Stromal cell of bone marrow (primary cell): ENCODE data around the gene EML1.

ENCODE experiments used
- DNase-seq: peaks from one replicate; pipeline ENCODE4 v3.0.0-alpha.2; 2012; ENCODE audit warnings: low read depth

EML1 gene

DNA sequence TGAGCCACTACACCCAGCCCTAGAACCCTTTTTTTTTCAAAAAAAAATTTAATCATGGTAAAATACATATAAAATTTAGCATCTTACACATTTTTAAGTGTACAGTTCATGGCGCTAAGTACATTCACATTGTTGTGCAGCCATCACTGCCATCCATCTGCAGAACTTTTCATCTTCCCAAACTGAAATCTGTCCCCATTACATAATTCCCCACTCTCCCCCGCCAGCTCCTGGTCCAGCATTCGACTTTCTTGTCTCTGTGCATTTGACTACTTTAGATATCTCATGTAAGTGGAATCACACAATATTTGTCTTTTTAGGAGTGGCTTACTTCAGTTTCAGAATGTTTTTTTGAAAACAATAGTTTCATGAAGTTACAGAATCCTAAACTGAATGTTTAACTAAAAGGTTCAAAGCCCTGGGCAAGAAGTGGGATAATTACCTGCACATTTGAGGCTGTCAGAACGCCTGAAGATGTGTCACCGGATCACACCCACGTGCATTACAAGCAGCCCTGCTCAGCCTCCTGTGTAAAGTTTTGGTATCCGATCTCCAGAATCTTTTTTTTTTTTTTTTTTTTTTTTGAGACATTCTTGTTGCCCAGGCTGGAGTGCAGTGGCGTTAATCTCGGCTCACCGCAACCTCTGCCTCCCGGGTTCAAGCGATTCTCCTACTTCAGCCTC is 12.7 kb downstream of the EML1 start:
- no peak for DNase-seq

DNA sequence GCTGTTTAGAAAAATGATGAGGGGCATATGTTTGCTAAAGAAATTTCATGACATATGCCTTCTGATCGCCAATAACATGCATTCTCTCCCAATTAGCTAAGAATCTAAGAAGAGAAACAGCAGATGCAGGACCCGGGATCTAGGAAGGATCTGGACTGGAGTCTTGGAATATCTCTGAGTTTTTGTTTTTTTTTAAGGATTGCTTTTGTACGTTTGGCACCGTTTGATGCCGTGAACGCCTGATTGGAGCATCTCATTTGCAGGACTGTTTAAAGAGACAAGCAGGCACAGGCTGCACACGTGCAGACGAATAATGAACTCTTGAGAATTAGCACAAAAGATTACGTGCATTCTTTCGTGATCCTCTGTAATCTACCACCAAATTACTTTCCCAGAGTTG is 13.6 kb downstream of the EML1 start:
- no peak for DNase-seq

DNA sequence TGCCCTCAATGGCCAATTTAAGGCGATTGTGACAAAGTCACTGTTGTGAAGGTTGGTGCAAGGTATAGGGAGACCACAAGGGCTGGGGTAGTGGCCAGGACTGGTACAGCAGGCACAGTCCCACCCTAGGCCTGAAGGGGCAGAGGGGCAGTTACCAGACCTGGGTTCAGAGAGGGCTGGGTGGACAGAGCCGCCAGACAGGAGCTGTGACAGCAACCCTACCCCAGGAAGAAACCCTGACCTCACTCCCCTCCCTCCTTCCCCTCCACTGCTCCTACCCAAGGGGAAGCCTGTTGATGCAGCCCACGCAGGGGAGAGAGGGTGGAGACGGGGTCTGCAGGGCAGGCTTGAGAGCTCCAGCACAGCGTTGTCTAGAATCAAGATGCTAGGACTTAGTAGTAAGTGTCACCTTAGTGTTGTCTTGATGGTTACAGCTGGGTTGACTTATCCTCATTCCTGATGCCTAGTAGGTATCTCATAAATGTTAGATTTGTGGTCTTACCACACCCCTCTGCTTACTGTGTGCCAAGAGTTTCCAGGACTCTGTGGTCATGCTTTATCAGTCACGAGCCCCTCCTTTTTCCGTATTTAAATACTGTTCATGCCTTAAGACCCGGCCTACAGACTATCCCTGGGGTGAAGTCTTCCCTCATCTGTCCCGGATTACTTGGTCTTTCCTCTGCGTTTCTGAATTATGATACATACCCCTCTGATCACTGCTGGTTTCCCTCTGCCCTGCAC is 14.4 kb downstream of the EML1 start:
- no peak for DNase-seq

DNA sequence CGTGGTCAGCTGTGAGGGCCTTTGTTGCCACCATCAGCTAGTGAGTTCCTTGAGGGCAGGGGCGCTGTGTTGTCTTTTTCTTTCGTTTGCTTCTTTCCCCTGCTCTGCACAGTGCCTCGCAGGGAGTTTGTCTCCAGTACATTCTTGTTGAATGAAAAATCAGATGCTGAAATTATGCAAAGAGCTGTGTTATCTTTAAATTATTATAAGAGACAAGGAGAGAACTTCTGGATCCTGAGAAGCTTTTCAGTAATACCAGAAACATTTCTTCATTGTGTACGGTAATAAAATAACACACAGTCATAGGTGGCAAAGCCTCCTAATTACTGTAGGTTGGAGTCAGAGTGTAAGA is 14.9 kb downstream of the EML1 start:
- DNase-seq = no peak

DNA sequence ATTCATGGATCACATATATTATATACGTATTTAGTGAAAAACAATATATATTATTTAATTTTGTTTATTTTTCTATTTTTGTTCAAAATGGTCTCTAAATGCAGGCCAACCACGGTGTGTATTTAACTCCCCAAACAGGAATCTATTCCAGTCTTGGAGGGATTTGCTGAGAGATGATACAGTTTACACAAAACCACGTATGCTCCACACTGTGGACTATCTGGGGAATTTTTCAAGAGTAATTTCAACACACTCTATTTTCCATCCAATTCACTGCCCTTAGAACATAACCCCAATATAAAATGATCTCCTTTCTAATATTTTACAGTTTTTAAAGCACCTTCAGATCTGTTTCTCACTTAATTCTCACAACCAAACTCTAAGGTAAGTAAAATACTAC is 15.3 kb downstream of the EML1 start:
- no peak for DNase-seq

DNA sequence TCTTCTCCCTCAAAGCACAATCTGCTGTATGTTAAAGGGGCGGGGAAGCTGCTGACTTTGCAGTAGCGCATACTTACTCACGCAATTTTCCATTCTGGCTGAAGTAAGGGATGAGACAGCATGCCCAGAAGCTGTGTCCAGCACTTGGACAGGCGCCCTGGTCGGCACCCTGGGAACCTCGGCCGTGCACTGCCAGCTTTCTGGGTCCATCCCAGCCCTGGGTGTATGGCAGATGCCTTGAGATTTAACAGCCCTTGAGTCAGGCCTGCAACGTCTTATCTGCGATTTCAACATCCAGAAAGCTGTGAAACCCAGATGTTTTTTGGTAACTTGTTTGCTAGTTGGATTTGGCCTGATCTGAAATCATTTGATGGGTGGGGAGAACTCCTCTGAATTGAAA is 16.1 kb downstream of the EML1 start:
- peak; percentile 90 for DNase-seq

DNA sequence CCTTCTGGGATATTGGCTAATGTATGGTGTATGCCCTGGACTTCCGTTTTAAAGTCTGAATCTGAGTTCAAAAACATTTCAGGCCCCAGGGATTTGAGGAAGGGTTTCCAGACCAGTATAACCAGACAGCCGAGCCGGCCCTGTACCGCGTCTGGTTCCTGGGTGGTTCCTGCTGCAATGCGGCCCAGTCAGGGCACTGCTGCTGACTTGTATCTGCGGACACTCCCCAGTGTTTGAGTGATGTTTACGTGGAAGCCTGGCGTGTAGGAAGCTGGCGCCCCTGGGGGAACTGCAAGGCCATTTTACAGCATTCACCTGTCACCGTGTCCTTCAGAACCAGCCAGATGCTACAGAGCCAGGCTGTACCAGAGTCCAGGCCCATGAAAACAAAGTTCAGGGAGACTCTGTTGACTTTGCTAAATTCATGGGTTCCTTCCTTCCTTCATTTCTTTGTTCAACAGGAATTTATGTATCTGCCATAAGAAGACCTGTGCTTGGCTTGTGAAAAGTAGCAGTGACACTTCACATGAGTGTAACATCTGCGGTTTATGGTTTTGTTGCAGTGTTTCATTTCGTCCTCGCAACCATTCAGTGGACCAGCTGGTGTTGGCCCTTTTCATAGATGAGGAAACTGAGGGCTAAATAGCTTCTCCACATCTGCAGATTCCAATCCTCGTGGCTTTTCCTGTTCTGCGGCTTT is 16.8 kb downstream of the EML1 start:
- no peak for DNase-seq

DNA sequence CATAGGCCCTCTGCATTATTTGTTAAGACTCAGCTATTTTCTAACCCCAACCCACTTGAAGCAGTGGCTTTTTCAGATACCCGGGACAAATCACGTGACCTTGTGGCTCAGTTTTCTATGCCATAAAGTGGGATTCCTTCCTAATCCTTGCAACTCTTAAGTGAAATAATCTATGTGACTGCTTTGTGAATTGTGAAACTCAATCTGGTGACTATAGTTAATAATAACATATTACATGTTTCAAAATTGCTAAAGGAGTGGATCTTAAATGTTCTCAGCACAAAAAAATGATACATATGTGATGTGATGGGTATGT is 17.3 kb downstream of the EML1 start:
- no peak for DNase-seq

DNA sequence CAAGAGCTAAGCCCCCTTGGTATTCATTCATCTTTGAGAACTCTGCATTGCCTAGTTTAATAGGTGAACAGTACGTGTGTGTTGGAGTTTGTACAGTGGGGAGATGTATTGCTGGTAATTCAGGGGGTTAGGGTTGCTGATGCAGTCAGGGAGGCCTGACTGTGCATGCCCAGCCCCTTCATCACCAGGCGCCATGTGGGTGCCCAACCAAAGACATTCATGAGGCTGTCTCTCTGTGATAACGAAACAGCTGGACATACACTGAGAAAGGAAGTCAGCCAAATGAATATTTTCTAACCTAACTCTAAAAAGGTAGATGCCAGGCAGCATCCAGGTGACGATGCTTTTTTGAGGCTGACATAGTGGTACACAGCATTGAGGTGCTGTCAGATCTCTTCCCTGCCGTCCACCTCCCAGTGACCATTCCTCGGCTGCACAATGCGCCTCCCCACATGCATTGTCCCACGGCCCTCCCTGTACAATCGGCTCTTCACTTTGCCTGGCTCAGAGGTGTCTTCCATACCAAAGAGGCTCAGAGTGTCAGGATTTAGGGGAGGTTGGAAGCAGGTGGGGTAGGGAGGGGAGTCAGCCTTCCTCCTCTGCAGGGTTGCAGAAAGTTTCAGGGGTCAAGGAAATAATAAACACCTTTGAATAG is 19.0 kb downstream of the EML1 start:
- no peak for DNase-seq

DNA sequence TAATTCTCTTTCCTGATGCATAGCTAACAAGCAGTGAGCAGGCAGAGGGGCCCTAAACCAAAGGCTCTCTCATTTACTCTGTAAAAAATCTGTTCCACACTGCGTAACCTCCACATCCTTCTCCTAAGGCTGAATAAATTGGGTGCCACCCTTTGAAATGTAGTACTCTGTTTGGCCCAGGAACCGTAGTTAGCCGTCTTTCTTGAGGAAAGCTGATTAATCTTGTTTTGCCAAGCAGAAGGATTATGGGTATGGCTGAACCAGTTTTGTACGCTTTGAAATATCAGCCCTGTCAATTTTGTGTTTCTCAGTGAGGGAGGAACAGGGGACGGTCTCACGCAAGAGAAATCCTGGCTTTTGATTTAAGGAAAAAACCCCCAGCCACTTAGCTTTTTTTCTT is 19.7 kb downstream of the EML1 start:
- no peak for DNase-seq

DNA sequence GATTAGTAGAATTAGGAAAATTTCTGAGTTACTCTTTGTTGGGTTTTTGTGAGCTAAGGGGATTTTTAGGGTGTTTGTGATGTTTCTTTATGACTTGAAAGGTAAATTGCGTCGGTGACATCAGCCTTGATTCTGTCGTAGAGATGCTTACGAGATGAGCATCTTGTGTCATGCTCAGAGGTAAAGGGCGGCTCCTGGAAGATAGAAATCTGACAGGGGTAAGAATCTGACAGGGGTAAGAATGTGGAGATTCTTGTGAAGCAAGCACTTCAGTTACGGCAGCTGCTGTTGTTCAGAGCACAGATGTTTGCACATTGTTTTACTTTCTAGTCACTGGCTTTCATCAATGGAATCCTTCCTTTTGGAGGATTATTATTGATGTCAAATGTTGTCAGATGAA is 22.5 kb downstream of the EML1 start:
- DNase-seq = no peak

DNA sequence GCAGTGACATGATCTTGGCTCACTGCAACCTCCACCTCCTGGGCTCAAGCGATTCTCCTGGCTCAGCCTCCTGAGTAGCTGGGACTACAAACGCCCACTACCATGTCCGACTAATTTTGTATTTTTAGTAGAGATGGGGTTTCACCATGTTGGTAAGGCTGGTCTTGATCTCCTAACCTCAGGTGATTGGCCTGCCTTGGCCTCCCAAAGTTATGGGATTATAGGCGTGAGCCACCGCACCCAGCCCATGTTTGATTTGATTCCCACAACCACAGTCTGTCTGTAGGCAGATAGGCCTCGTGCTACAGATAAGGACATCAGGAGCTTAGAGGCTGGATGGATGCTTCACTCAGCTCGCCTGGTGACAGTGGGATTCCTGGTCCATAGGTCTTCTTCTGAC is 23.0 kb downstream of the EML1 start:
- no peak for DNase-seq

DNA sequence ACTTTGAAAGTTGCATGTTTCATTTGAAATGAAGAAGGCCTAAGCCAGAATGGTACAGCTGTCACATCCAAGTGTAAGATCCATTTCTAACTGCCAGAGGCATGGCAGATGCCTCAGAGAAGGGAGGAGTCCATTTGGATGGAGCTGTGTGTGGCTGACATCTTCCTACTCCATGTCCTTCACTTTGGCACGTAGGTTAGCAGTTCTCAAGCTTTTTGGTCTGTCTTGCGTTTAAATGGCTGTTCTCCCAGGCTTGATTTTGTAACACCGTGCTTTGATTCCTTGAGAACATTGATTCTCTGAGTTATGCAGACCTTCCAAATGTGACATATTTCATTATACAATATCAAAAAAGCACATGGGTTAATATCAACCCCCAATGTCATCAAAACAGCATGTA is 23.4 kb downstream of the EML1 start:
- DNase-seq = no peak

DNA sequence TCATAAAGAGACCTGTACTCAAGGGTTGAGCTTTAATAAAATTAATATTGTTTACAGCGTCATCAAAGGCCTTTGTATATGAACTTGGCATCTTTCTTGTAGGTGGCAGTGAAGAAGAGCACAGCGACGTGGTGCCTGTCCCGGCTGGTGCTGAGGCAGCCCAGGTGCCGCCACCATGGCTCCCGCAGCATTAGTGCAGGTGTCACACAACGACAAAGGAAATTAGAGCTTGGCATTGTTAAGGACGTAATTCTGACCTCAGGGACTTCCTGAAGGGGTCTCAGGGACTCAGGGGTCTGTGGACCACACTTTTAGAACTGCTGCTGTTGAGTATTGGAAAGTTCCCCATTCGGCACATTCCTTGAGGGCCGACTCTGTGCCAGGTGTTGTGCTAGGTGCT is 24.1 kb downstream of the EML1 start:
- no peak for DNase-seq

DNA sequence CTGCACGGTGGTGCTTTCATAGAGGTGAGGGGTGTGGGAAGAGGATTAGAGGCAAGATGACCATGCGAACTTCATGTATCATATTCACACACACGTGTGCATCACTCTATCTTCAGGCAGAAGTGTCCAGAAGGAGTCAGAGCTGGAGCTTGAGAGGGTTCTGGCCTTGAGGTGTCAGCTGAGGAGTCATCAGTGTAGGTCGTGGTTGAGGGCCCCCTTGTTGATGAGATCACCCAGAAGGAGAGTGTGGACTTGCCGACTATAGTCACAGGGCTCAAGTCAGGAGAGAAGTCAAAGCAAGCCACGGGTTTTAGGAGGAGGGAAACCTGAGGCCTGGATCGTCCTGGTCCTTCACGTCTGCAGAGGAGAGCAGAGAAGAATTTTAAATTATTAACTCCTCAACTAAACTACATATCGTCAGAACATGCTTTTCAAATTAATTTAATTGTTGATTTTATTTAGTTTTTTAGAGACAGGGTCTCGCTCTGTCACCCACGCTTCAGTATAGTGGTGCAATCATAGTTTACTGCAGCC is 25.4 kb downstream of the EML1 start:
- no peak for DNase-seq

DNA sequence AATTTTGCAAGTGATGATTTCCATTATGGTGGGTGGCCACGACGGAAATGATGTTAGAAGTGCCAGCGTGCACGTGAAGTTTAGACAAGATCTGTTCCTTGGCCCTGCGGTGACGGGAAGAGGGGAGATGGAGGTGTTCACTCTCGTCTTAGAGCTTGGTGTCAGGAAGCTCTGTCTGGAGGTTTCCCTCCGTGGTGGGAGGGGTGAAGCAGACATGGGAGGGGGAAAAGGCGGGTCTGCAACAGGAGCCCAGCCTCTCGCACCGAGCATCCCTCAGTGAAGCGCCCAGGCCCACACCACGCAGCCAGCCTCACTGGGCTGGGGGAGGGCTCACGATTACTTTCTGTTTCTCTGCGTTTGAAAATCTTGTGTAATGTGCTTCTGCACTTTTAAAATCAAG is 26.3 kb downstream of the EML1 start:
- no peak for DNase-seq

DNA sequence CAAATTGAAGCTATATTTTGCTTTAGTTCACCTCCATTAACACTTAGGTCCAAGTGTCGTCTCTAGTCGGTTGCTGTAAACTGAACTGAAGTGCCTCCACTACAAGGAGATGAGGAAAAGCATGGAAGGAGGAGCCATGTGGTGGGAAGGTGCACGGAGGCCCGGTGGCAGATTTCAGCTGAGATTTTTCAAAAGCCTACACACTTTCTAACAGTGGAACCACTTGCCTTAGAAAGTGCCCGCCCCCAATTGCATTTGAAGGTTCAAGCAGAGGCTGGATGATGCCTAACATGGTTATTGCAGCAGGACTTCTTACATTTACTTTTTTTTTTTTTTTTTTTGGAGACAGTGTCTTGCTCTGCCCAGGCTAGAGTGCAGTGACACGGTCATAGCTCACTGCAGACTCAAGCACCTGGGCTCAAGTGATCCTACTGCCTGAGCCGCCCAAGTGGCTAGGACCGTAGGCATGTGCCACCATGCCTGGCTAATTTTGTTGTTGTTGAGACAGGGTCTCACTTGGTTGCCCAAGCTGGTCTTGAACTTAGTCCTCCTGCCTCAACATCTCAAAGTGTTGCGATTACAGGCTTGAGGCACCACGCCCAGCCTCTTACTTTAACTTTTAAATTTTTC is 27.6 kb downstream of the EML1 start:
- no peak for DNase-seq

DNA sequence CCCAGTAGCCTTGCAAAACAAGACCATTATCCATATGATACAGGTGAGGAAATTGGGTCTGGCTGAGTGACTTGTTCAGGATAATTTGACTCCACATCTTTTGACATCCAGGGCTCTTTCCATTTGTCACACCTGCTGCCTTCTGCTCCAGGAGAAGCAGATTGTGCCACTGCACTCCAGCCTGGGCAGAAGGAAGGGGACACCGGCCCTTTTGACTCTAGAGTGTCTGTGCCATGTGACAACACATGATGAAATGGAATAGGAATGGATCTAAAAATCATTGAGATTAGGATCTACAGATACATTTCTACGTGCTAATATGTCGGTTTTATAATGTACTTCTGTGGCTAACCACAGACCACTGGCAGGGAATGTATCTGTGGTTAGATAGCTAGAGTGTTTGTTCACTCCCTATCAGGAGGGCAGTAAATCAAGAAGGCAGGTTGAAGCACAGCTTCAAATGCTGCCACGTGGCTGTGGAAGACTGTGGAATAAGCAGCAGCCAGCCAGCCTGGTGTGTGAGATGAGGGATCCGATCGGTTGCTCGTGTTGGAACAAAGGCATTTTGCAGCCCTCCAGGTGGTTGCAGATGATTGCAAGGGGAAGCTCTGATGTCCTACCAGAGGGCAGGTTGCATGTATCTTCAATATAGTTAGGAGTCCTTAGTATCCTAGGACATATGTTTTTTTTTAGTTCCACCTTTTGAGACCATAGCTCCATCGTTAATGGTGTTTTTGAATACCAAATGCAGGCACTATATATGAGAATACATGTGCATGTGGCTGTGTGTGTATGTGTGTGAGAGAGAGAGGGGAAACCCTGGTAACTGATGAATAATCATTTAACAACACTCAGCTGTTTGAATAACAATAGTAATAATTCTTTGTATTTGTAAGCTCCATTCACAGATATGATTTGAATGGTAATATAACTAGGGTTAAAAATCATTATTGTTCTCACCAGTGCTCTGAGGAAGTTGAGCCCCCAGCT is 28.6 kb downstream of the EML1 start:
- peak; percentile 38 for DNase-seq

DNA sequence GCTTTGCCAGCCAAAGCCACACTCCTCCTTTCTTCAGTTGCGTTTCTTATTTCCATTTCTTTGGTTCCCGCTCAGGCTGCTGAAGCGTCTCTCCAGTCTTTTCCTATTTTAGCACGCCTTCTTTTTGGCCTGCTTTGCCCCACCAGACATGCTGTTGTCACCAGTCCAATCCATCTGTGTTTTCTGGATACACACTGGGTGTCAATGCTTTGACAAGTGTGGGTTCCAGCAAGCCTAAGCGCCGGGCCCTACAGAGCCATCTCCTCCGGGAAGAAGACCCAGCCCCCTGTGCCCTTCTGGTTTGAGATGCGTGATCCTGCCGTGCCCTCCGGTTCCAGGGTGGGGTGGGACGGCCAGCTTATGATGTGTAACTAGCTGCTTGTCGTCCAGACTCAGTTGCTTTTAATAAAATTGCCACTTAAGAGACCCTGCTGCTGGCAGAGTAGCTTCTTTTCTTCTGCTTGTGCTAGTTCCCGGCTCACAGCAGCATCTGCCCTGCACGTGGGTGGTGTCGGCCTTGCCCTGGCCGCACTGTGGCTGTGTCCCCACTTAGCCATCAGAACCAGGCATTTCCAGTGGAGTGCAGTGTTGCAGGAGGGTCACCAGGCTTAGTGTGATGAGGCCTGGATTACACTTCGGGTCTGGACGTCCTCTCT is 29.7 kb downstream of the EML1 start:
- DNase-seq = no peak

DNA sequence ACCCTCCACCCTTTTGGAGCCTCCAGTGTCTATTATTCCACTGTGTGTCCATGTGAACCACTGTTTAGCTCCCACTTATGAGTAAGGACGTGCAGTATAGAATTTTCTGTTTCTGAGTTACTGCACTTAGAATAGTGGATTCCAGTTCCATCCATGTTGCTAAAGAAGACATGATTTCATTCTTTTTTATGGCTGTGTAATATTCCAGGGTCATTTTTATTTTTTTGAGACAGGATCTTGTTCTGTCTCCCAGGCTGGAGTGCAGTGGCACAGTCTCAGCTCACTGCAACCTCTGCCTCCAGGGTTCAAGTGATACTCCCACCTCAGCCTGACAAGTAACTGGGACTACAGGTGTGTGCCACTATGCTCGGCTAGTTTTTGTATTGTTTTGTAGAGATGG is 31.6 kb downstream of the EML1 start:
- DNase-seq = no peak

DNA sequence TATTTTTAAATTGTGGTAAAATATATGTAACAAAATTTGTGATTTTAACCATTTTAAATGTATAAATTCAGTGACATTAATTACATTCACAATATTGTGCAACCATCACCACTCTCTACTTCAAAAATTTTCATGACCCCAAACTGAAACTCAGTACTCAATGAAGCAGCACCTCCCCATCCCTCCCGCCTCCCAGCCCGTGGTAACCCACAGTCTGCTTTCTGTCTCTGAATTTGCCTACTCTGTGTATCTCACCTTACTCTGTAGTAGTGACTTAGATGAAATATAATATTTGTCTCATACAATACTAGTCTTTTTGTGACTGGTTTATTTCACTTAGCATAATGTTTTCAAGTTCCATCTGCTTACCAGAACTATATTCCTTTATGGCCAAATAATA is 36.2 kb downstream of the EML1 start:
- DNase-seq = no peak
